GM21381 (cell line): Measurements from ENCODE around the gene KCNQ1.

Source experiments
- ATAC-seq: cut with Tn5 transposase; IDR thresholded peaks from one replicate; pipeline ENCODE4 v1.9.1; 2021; ENCODE audit warnings: mild to moderate bottlenecking, moderate library complexity; ENCODE audit not compliant: unreplicated experiment

Gene KCNQ1

DNA sequence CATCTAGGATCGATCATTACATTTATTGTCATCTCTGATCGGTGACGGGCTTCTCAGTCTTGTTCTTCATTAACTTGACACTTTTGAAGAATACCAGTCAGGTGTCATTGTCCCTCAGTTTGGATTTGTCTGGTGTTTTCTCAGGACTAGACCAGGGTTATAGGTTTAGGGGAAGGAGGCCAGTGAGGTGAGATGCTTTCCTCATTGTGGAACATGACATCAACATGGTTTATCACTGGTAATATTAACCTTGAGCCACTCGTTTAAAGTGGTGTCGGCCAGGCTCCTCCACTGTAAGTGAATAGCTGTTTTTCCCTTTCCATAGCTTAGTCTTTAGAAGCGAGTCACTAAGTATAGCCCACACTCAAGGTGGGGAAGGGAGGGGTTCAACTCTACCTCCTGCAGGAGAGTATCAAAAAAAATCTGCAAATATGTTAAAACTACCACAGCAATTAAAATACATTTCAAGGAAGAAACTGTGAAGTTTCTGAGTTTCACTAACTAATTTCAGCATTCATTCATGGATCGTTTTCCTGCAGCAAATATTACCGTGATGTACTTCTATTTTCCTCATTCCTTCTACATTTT lies 213.0 kb downstream of the KCNQ1 start:
- ATAC-seq: no peak

DNA sequence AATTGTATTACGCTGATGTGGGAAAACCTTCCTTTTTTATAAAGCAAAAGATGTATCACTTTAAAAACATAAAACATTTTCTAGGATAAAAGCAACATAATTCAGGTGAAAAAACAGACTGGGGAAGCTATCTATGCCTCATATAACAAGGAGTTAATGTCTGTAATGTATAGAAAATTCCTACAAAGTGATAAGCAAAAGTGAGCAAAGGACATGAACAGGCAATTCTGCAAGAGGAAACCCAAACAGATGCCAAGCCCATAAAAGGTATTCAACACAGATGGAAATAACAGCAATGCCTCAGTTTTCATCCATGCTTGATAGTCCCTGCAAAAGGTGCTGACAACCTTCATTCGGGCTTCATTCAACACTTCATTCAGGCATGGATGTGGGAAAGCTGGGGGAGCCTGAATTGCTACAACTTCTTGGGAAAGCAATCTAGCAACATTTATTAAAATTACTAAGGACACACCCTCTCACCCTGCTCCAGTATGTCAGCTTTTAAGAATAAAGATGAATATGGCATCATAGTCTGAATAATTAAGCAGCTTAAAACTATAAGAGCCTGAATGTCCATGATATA lies 215.6 kb downstream of the KCNQ1 start:
- ATAC-seq: no peak

DNA sequence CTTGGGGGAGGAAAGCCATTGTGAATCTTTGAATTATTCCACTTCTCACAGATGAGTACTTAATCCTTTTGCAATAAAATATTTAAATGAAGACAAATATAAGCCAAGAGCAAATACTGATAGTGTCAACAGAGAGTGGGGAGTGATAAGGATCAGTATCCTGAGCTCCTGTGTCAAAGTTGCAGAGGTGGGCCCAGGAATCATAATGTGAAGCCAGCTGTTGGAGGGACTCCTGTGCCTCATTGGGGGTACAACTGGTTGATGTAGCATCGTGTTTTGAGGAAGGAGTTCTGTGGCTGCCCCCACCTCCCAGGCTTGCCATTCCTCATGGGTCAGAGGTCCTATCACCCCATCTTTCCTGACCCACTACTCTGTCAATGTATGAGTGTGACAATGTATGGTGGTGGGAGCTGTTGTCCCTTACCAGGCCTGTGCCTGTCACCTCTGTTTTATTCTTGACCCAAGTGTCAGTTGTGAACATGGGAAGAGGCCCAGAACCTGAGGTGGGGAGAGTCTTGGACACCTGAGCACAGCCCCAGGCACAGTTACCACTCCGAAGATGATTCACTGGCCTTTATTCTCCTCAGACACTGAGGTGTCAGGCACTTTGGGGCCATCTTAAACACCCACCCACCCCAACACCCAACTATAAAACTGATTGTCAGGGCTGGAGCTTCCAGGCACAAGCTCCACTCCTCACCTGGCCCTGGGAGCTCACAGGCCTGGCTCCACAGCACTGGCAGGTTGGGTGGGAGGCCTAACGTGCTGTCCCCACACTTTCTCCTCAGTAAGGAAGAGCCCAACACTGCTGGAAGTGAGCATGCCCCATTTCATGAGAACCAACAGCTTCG lies 216.6 kb downstream of the KCNQ1 start:
- no peak for ATAC-seq

DNA sequence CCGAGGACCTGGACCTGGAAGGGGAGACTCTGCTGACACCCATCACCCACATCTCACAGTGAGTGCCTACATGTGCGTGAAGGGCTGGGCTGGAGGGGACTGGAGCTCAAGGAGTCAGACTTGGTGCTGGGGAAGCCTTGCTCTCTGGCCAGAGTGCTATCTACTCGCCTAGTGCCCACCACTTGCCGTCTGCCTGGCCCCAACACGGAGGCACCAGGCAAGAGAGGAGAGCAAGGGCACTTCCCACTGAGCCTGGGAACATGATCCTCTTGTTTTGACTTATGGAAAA lies 217.2 kb downstream of the KCNQ1 start:
- no peak for ATAC-seq

DNA sequence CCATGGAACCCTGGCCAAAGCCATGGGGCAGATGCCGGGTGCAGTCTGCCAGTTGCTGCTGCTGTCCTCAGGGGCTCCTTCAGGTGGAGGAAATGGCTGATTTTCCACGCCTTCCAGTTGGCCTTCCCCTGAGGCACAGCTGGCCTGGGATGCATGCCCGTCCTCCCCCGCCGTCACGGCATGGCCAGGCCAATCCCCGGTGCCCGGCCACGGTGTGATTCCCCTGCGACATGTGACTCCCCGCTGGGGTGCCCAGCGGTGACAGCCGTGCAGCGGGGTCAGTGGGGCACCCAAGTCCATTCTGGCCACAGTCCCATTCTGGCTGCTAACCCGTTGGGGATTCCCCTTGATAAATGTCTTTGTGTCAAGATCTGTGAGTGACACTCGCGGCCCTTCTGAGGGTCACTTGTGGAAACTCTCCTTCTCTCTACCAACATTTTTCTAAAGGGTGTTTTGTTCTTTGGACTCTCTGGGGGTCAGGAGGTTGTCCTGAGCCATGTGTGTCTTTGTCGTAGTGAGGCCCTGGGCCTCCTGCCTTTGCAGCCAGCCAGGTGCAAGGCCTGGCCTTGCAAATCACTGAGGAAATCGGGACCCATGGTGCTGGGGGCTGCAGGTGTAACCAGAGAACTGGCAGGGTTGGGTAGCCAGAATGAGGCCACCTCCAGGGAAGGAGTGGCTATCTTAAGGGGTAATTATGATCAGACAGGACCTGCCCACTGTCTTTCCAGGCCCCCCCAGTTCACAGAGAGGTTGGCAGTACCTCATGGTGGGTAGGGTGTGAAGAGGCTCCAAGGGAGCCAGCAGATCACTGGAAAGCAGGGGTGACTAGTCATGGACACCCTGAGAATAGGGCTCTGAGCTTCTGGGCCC lies 217.9 kb downstream of the KCNQ1 start:
- ATAC-seq: no peak

DNA sequence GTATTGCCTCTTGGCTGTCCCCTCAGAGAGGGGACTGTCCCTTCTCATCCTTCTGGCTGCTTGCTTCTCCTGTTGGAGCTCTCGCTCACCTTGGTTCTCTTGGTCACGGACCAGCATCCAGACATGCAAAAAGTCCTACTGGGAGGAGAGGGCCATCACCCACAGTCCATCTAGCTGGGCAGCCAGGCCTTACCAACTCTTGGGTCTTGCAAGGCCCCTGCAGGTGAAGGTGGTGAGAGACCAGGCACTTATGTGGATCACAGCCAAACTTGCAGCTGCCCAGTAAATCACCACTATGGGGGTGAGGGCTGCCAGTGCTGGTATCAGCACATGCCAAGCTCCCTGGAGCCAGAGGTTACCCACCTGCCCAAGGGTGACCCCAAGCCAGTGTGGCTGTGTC lies 218.7 kb downstream of the KCNQ1 start:
- ATAC-seq: no peak

DNA sequence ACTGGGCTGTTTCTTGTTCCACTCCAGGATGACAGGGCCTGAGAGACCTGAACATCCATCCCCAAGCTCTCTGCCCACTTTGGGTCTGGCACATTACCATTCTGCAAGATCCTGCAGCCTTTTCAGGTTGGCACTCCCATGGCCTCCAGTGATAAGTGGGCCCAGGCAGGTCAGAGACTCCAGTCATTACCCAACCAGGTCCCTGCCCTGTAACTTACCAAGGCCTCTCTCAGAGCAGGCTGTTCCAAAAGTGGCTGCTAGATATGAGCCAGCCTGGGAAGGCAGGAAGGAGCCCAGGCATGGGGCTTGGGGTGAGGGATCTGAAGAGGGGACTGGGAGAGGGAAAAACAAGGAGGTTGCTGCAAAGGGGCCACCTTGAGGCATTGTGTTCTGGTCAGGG lies 219.1 kb downstream of the KCNQ1 start:
- ATAC-seq: no peak

DNA sequence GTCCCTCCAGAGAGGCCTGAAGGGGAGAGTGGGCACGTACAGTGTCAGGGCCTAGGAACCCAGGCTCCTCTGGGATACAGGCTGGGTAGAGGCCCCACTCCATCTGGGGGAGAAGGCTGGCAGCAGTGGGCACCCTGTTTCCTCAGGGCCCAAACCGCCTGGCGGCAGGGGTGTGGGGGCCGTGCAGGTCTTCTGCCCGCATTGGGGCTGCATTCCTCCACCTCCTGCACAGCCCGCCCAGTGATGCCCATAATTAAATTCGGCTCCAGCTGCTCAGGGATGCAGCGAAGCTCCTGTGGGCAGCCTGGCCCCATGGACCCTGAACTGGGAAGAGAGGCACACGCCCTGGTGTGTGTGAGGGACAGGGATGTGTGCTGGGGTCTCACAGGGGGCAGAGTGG lies 219.6 kb downstream of the KCNQ1 start:
- ATAC-seq: no peak

DNA sequence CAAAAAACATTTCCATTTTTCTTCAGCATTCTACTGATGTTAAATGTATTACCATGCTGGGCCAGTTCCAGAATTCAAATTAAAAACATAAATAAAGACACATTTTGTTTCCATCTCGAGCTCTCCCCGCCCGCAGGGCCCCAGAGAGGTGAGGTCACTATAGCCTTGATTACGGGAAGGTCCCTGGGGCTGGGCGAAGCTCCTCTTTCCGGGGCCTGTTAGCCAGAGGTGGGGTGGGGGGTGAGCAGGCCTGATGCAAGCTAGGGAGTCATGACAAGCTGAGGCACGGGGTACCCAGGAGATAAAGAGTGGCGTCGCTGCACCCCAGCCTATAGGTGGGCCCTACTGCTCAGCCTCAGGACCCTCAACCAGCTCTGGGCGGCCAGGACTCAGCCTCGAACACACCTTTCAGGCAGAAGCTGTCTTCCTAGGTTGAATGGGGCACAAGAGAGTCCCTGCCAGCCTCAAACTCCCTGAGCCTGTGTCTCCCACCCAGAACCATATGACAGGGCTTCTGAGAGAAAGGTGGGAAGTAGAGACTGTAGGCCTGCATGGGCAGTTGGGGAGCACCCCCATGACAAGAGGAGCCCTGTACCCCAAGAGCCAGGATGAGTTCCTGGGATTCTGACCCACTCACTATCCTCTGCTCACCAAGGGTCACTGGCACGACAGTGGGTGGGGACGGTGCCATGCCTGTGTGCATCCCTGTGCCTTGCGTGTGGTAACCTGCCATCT lies 220.2 kb downstream of the KCNQ1 start:
- ATAC-seq: no peak

DNA sequence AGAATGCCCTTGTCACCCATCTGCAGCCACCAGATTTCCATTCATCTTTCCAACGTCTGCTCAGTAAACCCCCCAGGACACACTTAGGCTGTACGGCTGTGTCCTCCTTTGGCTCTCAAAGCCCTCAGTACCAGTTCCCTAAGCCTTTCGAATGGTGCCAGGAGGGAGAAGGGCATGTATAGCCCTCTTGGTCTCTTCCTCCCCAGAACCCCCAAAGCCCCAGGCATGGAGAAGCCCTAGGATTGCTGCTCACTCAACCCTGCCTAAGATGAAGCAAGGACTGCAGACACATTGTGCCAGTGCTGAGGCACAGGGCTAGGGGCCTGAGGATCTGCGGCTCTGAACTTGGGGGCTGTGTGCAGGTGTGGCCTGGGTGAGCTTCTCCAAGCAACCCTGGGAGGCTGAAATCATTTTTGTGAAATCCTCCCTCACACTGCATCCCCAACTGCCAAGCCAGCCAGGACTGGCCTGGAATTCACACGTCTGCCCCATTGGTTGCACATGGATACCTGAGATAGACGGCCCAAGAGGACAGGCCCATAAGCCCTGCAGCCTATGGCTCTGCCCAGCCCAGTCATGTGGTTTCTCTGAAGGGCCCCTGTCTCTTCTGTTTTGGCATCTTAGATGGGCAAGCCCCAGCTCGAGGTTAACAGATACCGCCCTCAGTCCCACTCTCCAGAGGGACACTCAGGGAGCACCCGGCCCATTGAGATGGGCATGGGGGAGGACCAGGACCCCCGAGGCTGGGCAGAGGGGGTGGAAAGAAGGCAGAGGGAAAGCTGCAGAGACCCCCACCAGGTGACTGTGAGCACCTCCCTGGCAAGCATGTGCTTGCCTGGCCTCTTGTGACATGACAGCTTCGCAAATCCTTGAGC lies 221.0 kb downstream of the KCNQ1 start:
- no peak for ATAC-seq

DNA sequence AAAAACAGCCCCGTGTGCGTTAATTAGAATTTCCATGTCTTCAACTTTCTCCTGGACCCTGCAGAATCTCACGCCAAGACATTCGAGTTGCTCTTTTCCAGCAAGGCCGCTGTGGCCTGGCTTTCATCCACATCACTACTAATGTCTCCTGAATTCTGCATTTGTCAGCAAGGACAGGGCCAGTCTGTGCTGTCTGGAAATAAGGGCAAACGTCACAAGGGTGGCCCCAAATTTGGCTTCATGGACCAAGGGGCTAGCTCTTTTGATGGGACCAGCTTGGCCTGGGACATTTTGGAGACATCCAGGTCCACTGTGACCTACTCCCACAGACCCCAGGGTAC lies 221.6 kb downstream of the KCNQ1 start:
- ATAC-seq: no peak

DNA sequence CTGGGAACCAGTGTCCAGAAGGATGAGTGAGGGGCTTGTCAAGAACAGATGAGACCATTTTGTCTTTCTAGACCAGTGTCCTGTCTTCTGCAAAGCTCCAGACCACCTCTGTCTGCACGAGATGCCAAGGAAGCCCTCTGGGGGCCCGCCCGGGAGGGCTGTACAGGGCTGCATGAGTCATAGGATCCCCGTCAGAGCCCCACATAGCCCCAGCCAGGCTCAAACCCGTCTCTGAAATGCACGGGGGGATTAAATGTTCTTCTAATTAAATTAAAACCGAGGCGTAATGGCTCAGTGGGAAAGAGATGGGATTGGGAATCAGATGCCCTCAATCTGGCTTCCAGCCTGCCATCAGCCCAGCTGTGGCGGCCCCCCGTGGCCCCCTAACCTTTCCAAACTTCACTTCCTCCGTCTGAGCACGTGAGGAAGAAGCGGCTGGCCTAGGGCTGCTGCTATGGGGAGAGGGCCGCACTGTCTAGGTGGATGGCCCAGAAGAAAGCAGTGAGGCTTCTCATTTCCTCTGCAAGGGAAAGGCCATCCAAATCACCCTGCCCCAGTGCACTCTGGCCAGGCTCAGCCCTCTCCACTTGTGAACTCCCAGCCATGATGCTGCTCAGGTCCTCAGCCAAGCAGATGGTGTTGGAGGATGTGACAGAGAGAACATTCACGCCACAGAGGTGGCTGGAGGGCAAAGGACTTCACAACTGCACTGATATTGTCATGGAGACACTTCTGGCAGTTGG lies 222.2 kb downstream of the KCNQ1 start:
- ATAC-seq: no peak

DNA sequence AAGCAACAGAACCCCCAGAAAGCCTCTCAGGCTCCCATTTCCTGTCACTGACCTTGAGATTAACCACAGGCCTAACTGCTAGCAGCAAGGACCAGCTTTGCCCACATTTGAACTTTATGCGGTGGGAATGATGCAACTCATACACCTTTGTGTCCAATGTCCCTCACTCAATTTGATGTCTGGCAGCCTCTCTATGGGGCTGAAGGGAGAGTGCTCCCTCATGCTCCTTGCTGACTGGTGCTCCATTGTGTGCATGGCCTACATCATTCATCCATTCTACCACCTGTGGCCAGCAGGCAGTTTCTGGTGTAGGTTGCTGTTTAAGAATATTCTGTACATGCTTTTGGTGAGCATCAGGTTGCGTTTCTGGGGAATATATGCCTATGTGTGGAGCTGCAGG lies 223.1 kb downstream of the KCNQ1 start:
- no peak for ATAC-seq

DNA sequence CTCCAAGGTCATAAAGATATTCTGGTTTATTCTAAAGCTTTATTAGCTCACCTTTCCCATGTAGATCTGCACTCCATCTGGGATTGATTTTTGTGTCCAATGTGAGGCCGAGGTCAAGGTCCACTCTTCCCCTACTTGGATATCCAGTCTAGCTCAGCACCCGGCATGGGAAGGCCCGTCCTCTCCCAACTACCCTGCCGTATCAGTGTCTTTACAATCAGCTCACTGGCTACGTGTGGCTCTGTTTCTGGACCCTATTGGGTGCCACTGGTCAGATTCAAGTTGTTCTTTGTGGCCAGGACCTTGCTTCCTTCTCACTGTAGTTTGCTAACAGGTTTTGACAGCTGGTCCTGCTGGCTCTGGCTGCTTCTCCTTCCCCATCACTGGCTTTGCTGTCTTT lies 224.1 kb downstream of the KCNQ1 start:
- no peak for ATAC-seq

DNA sequence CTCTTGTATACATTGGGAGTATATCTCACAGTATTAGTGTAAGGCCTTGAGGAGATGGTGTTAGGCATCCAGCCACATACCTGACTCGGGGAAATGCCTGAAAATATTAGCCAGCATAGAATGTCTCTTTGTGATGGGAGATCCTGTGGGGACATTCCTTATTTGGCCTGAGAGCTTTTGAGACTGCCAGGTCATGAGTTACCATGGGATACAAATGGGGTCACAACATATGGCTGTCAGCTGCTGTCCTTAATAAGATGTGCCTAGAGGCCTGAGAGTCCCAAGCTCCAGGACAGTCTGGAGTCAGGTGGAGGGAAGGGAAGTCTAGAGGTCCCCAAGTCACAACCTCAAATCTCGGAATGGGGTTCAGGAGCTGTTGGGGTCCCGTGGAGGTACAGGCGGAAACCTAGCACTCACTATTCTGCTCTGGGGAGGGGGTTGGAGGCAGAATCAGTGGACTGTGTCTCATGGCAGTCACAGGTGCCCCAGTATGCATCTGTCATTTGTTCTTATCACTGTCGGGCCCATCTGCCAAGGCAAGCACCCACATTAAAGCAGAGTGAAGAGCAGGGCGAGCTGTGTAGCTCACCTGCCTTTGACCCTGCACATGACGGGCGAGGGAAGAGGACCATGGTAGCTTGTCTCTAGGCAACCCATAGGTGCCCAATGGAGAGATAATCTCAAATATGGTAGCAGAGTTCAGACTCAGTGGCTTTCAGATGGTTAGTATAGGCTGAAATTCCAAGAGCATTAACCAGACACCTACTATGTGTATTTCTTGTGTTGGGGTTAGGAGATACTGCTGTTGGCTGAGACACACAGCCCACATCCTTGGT lies 225.0 kb downstream of the KCNQ1 start:
- ATAC-seq: no peak

DNA sequence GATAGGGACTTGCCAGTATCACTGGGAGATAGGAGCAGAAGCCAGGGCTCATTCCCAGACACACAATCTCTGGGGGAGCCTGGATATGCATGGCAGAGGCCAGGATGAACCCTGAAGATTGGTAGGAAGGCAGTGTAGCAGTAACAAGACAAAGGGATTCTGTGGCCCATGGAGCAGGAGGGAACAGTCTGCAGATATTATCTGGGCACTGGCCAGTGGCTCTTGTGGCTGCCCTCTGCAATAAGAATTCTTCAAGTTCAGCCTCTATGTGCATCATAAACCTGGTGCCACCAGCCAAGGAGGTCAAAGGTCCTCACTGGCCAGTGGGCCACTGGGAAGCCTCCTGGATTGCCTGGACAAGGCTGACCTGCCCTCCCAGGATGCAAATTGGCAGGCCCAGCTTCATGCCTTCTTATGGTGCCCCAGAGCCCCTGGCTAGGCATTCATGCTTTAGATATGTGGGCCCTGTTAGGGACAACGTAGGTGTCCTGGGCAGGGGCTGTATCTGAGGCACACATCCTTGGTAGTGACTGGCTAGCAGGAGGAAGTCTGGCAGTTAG lies 225.8 kb downstream of the KCNQ1 start:
- no peak for ATAC-seq

DNA sequence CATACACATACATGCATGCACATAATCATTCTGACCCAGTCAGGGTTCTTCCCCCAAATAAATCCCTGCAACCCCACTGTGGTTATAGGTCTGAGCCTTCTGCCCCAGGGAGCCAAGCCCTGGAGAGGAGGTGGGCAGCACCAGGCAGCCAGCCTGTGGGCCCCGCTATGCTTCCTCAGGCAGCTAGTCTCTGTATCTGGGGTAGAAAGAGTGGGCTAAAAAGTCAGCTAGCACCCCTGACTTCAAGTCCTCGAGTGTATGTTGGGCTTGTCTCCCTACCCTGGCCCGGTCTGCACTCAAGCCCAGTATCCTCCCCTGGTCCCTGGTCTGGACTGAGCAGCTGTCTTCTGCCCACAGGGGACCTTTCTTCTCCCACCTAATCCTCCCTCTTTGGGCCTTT lies 226.9 kb downstream of the KCNQ1 start:
- ATAC-seq: no peak

DNA sequence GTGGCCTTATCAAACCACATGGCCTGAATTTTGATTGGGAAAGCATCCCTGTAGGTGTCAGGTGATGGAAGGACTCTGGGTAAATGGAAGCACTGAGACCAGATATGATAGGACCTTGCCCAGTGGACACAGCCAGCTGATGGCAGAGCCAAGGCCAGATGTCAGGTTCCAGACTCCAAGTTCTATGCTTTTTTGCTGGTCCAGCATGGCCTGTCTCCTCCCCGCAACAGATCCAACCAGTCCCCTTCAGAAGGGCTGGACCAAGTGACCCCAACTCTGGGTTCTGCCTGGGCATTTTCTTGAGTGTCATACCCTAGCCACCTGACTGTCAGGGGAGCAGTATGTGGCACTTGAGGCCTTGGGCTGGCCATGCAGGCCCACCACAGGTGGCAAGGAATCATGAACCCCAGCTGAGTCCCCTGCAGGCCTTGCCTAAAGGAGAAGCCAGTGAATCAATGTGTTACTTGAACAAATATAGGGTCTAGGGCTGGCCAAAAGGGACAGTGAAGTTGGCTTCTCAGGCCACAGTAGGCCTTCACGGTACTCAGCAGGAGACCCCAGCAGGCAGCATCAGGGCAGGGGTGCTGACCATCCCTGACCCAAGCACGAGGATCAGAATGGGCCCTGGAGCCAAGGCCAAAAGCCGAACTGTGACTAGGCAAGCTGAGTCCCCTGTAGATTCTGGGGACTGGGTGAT lies 227.9 kb downstream of the KCNQ1 start:
- ATAC-seq: no peak
